Dermis blood vessel endothelial cell (primary cell): Measurements from ENCODE around the gene BTBD6. TPM values are rescaled to one million over a fixed set of nuclear protein-coding genes. Genes with fewer than 3 reads are reported as not detected.
"Not testable (repeated sequence)": the region's sequence is repeated elsewhere in the genome, so short reads cannot be mapped to it uniquely, and the experiment has no call there.

Experiments used
- DNase-seq: peaks from one replicate; pipeline ENCODE4 v3.0.0; 2010
- total RNA-seq: library from RNA; depleted of rRNA; stranded (reverse); fragments of >200 nt; gene quantifications from 2 replicates; pipeline ENCODE4 v1.2.3, GENCODE V29; 2014

BTBD6 gene
- total RNA-seq, 1 donor from 2014 or later: 68.1 TPM

GRCh38 chr14:105271224-105271890 lies 23.0 kb downstream of the BTBD6 start:
- no peak for DNase-seq

- no peak for DNase-seq
Measured at GRCh38 chr14:105272623-105273022, 24.3 kb downstream of the BTBD6 start.

GRCh38 chr14:105273062-105273461 lies 24.7 kb downstream of the BTBD6 start:
- no peak for DNase-seq

- no peak for DNase-seq
Measured at GRCh38 chr14:105274637-105275036, 26.3 kb downstream of the BTBD6 start.

- DNase-seq: no peak
Measured at GRCh38 chr14:105275267-105275946, 27.1 kb downstream of the BTBD6 start.

- DNase-seq: not testable (repeated sequence)
Measured at GRCh38 chr14:105277448-105277847, 29.1 kb downstream of the BTBD6 start.

GRCh38 chr14:105279642-105280361 lies 31.5 kb downstream of the BTBD6 start:
- DNase-seq: no peak

- DNase-seq: no peak
Measured at GRCh38 chr14:105280525-105280924, 32.2 kb downstream of the BTBD6 start.

- DNase-seq: peak; percentile 84
Measured at GRCh38 chr14:105281371-105282097, 33.2 kb downstream of the BTBD6 start.

GRCh38 chr14:105282098-105282725 lies 33.9 kb downstream of the BTBD6 start:
- no peak for DNase-seq

- DNase-seq: no peak
Measured at GRCh38 chr14:105283028-105283427, 34.7 kb downstream of the BTBD6 start.

GRCh38 chr14:105283899-105284298 lies 35.6 kb downstream of the BTBD6 start:
- peak; percentile 62 for DNase-seq

GRCh38 chr14:105285174-105285573 lies 36.8 kb downstream of the BTBD6 start:
- DNase-seq: no peak

GRCh38 chr14:105286759-105287144 lies 38.4 kb downstream of the BTBD6 start:
- DNase-seq: no peak

GRCh38 chr14:105287249-105288102 lies 39.1 kb downstream of the BTBD6 start:
- no peak for DNase-seq

- not testable (repeated sequence) for DNase-seq
Measured at GRCh38 chr14:105288936-105289335, 40.6 kb downstream of the BTBD6 start.

GRCh38 chr14:105290621-105291346 lies 42.5 kb downstream of the BTBD6 start:
- peak; percentile 55 for DNase-seq

- peak; percentile 70 for DNase-seq
Measured at GRCh38 chr14:105292826-105293711, 44.7 kb downstream of the BTBD6 start.

GRCh38 chr14:105294142-105294597 lies 45.8 kb downstream of the BTBD6 start:
- DNase-seq: peak; percentile 92

GRCh38 chr14:105297311-105297710 lies 49.0 kb downstream of the BTBD6 start:
- not testable (repeated sequence) for DNase-seq
